ENCODE measurements around the gene TALDO1. TPM values are rescaled to one million over a fixed set of nuclear protein-coding genes. Genes with fewer than 3 reads are reported as not detected.
"Not testable (repeated sequence)": the region's sequence is repeated elsewhere in the genome, so short reads cannot be mapped to it uniquely, and the experiment has no call there.

Gene TALDO1
- total and polyA plus RNA-seq, 2 experiments from 2014 or later: 353 to 402 TPM

DNA sequence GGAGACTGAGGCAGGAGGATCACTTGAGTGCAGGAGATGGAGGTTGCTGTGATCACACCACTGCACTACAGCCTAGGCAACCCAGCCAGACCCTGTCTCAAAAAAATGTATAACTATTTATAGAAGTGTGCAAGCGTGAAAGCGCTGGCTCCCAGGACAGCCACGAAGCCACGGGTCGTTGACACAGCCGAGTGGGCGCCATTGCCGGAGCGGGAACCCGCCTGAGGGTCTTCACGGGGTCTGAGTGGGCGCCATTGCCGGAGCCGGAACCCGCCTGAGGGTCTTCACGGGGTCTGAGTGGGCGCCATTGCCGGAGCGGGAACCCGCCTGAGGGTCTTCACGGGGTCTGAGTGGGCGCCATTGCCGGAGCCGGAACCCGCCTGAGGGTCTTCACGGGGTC is 12.7 kb upstream of the TALDO1 start:
- H3K36me3 ChIP-seq (ENCODE audit: insufficient read depth); H3K4me3 ChIP-seq; DNase-seq (ENCODE audit: low spot score); H3K27ac ChIP-seq (ENCODE audit: low read depth); H3K27me3 ChIP-seq (ENCODE audit: insufficient read depth); H3K27ac Mint-ChIP-seq; H3K4me1 Mint-ChIP-seq; H3K4me2 ChIP-seq; H2AFZ ChIP-seq; H3K4me3 Mint-ChIP-seq; H3K4me1 ChIP-seq (ENCODE audit: insufficient read depth); ATAC-seq; H3K9me2 ChIP-seq (ENCODE audit: insufficient read depth); H4K20me1 ChIP-seq (replicated peaks; ENCODE audit: insufficient read depth); H3F3A ChIP-seq (replicated peaks; ENCODE audit: low read depth); H3K79me2 ChIP-seq (replicated peaks; ENCODE audit: insufficient read depth): not testable (repeated sequence)
- H3K27me3 Mint-ChIP-seq (ENCODE audit: insufficient read depth, low read depth, poor library complexity): peaks cover 17% of the 10 kb centered on the region
- peaks cover 16% of the 10 kb centered on the region; the same call in 2 of the 3 replicates for H3K9me3 Mint-ChIP-seq
- peaks cover 17% of the 10 kb centered on the region; the same call in 2 of the 3 replicates for H3K36me3 Mint-ChIP-seq (ENCODE audit: low read depth)

DNA sequence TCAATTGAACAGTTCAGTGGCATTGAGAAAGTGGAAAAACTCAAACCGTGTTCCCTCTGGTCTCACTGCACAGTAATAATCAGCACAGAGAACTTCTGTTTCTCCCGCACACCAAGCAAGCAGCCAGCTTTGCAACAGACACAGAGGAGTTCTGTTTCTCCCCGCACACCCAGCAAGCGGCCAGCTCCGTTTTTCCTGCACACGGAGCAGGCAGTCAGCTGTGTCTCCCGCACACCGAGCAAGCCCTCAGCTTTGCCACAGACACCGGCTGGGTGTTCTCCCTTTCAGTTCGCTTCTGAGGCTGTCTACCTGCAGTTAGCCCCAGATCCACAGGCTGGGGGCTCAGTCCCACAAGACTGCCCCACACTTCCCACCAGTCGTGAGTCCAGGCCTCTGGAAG is 9.9 kb upstream of the TALDO1 start:
- no peak for TF ChIP-seq JUNB (IDR thresholded peaks at IDR 0.05; ENCODE audit: unreplicated experiment)
- TF ChIP-seq ZNF331 (CRISPR knock-in tag; IDR thresholded peaks at IDR 0.05; ENCODE audit: low read depth): no peak
- H3K4me3 Mint-ChIP-seq: no peak overlapping the region
- peak overlapping the region; percentile 16; the same call in 1 of the 2 replicates for H2AFZ ChIP-seq

DNA sequence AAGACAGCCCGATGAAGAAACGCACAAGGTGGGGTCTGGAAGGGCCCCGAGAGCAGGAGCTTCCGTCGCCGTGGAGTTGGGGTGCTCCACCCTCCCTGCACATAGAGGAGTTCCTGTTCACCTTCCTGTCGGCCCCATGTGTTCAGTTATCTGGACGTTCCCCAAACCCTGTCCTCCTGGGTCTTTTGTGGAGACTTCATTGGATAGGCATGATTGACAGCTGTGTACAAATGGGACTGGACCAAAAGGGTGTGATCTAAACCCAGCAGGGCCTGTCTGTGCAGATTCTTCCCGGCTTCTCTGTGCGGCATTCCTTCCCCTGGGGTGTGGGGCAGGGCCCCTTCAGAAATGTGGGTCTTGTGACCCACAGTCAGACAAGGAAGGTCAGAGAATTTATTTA is 9.4 kb upstream of the TALDO1 start:
- not testable (repeated sequence) for H3K4me3 Mint-ChIP-seq; H3K4me1 Mint-ChIP-seq; ATAC-seq; H3K4me3 ChIP-seq; H3K79me2 ChIP-seq (replicated peaks; ENCODE audit: insufficient read depth); H3K4me1 ChIP-seq (ENCODE audit: insufficient read depth); H3F3A ChIP-seq (replicated peaks; ENCODE audit: low read depth); DNase-seq (ENCODE audit: low spot score); H3K36me3 ChIP-seq (ENCODE audit: insufficient read depth); H4K20me1 ChIP-seq (replicated peaks; ENCODE audit: insufficient read depth); H3K4me2 ChIP-seq; H3K27ac Mint-ChIP-seq; H3K27ac ChIP-seq (ENCODE audit: low read depth); H3K9me2 ChIP-seq (ENCODE audit: insufficient read depth); H3K27me3 ChIP-seq (ENCODE audit: insufficient read depth)
- H2AFZ ChIP-seq: peak overlapping the region; percentile 16; the same call in 1 of the 2 replicates
- Mint-ChIP-seq H3K9me3 (peaks cover 16% of the 10 kb centered on the region; the same call in 2 of the 3 replicates), H3K36me3 (ENCODE audit: low read depth) (peaks cover 17% of the 10 kb centered on the region; the same call in 2 of the 3 replicates), H3K27me3 (ENCODE audit: insufficient read depth, low read depth, poor library complexity) (peaks cover 15% of the 10 kb centered on the region)

More for the DNA sequence above, 9.9 kb upstream of the TALDO1 start:
- H3F3A ChIP-seq (replicated peaks; ENCODE audit: low read depth): no peaks in the 10 kb centered on the region; the same call in 1 of the 2 replicates
- no peaks in the 10 kb centered on the region for H3K36me3 ChIP-seq (ENCODE audit: insufficient read depth)
- H3K36me3 Mint-ChIP-seq (ENCODE audit: low read depth): peaks cover 17% of the 10 kb centered on the region; the same call in 2 of the 3 replicates
- no peak overlapping the region for H3K4me2 ChIP-seq
- 0 out of 2 replicates have a peak overlapping the region, but pooled peaks have one; percentile 44 for H3K27ac Mint-ChIP-seq
- no peaks in the 10 kb centered on the region; the same call in 2 of the 3 replicates for H3K4me1 Mint-ChIP-seq
- peaks cover 15% of the 10 kb centered on the region for H3K27me3 Mint-ChIP-seq (ENCODE audit: insufficient read depth, low read depth, poor library complexity)
- H3K9me3 Mint-ChIP-seq: peaks cover 16% of the 10 kb centered on the region; the same call in 2 of the 3 replicates
- H4K20me1 ChIP-seq (replicated peaks; ENCODE audit: insufficient read depth): no peaks in the 10 kb centered on the region
- no peak for ATAC-seq
- no peak for DNase-seq (ENCODE audit: low spot score)
- H3K9me2 ChIP-seq (ENCODE audit: insufficient read depth): no peaks in the 10 kb centered on the region; the same call in 1 of the 2 replicates
- no peak overlapping the region for H3K27ac ChIP-seq (ENCODE audit: low read depth)
- H3K4me3 ChIP-seq: no peak overlapping the region
- no peaks in the 10 kb centered on the region for H3K79me2 ChIP-seq (replicated peaks; ENCODE audit: insufficient read depth)
- no peaks in the 10 kb centered on the region for H3K4me1 ChIP-seq (ENCODE audit: insufficient read depth)
- H3K27me3 ChIP-seq (ENCODE audit: insufficient read depth): no peaks in the 10 kb centered on the region

DNA sequence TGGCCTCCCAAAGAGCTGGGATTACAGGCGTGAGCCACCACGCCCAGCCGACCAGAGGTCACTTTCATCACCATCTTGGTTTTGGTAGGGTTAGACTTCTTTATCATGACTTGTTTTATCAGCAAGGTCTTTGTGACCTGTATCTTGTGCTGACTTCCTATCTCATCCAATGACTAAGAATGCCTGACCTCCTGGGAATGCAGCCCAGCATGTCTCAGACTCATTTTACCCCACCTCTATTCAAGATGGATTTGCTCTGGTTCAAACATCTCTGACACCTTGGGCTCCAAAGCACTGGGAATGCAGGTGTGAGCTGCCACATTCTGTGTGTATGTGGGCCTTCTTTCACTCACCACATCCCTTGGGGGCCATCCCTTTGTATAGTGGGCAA is 5.1 kb upstream of the TALDO1 start:
- Mint-ChIP-seq H3K36me3 (ENCODE audit: low read depth) (peaks cover 13% of the 10 kb centered on the region), H3K4me1 (peaks cover 17% of the 10 kb centered on the region), H3K9me3 (peaks cover 22% of the 10 kb centered on the region; the same call in 2 of the 3 replicates), H3K4me3 (no peak overlapping the region), H3K27me3 (ENCODE audit: insufficient read depth, low read depth, poor library complexity) (peaks cover 21% of the 10 kb centered on the region), H3K27ac (no peak overlapping the region)
- Histone ChIP-seq H3K4me2 (no peak overlapping the region), H2AFZ (no peak overlapping the region), H3K4me3 (no peak overlapping the region), H3K27me3 (ENCODE audit: insufficient read depth) (no peaks in the 10 kb centered on the region), H3K4me1 (ENCODE audit: insufficient read depth) (peaks cover 19% of the 10 kb centered on the region), H3K36me3 (ENCODE audit: insufficient read depth) (no peaks in the 10 kb centered on the region), H3F3A (replicated peaks; ENCODE audit: low read depth) (peaks cover 8% of the 10 kb centered on the region), H3K79me2 (replicated peaks; ENCODE audit: insufficient read depth) (no peaks in the 10 kb centered on the region; the same call in 1 of the 2 replicates), H3K9me2 (ENCODE audit: insufficient read depth) (no peaks in the 10 kb centered on the region; the same call in 1 of the 2 replicates), H3K27ac (ENCODE audit: low read depth) (no peak overlapping the region), H4K20me1 (replicated peaks; ENCODE audit: insufficient read depth) (no peaks in the 10 kb centered on the region)
- ATAC-seq: no peak
- DNase-seq (ENCODE audit: low spot score): no peak
- TF ChIP-seq, protein P1, sequence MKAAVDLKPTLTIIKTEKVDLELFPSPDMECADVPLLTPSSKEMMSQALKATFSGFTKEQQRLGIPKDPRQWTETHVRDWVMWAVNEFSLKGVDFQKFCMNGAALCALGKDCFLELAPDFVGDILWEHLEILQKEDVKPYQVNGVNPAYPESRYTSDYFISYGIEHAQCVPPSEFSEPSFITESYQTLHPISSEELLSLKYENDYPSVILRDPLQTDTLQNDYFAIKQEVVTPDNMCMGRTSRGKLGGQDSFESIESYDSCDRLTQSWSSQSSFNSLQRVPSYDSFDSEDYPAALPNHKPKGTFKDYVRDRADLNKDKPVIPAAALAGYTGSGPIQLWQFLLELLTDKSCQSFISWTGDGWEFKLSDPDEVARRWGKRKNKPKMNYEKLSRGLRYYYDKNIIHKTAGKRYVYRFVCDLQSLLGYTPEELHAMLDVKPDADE (IDR thresholded peaks at IDR 0.05): no peak
- TF ChIP-seq NANOG (IDR thresholded peaks at IDR 0.05; ENCODE audit: borderline replicate concordance) (no peak), ZNF114 (CRISPR knock-in tag; IDR thresholded peaks at IDR 0.05) (no peak), JUNB (IDR thresholded peaks at IDR 0.05; ENCODE audit: unreplicated experiment) (no peak), STAT1 (IDR thresholded peaks at IDR 0.05; ENCODE audit: unreplicated experiment) (no peak), POLR2AphosphoS5 (IDR thresholded peaks at IDR 0.05; ENCODE audit: low read depth) (no peak)
- TF ChIP-seq, protein P2, sequence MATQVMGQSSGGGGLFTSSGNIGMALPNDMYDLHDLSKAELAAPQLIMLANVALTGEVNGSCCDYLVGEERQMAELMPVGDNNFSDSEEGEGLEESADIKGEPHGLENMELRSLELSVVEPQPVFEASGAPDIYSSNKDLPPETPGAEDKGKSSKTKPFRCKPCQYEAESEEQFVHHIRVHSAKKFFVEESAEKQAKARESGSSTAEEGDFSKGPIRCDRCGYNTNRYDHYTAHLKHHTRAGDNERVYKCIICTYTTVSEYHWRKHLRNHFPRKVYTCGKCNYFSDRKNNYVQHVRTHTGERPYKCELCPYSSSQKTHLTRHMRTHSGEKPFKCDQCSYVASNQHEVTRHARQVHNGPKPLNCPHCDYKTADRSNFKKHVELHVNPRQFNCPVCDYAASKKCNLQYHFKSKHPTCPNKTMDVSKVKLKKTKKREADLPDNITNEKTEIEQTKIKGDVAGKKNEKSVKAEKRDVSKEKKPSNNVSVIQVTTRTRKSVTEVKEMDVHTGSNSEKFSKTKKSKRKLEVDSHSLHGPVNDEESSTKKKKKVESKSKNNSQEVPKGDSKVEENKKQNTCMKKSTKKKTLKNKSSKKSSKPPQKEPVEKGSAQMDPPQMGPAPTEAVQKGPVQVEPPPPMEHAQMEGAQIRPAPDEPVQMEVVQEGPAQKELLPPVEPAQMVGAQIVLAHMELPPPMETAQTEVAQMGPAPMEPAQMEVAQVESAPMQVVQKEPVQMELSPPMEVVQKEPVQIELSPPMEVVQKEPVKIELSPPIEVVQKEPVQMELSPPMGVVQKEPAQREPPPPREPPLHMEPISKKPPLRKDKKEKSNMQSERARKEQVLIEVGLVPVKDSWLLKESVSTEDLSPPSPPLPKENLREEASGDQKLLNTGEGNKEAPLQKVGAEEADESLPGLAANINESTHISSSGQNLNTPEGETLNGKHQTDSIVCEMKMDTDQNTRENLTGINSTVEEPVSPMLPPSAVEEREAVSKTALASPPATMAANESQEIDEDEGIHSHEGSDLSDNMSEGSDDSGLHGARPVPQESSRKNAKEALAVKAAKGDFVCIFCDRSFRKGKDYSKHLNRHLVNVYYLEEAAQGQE (IDR thresholded peaks at IDR 0.05; ENCODE audit: unreplicated experiment): no peak
